GM21825 (cell line): ENCODE results near the gene NFASC.

Experiments used
- ATAC-seq: cut with Tn5 transposase; IDR thresholded peaks from one replicate; pipeline ENCODE4 v1.9.1; 2021; ENCODE audit warnings: mild to moderate bottlenecking, moderate library complexity; ENCODE audit not compliant: unreplicated experiment

NFASC gene

DNA sequence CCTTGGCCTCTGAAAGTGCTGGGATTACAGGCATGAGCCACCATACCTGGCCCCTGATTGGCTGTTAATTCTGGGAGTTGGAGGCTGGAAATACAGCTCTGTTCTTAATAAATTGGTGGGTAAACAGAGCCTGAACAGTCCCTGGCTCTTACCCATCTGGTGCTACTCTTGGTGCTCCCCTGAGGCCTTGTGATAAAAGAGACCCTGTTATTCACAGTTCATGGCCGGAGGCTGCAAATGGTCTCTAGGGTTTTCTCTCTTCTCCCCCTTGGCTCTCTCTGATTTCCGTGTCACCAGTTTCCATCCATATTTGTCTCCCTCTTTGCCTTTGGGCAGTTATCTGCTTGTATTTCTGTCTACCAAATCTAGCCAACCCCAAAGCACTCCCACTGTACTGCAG lies 17.2 kb downstream of the NFASC start:
- no peak for ATAC-seq

DNA sequence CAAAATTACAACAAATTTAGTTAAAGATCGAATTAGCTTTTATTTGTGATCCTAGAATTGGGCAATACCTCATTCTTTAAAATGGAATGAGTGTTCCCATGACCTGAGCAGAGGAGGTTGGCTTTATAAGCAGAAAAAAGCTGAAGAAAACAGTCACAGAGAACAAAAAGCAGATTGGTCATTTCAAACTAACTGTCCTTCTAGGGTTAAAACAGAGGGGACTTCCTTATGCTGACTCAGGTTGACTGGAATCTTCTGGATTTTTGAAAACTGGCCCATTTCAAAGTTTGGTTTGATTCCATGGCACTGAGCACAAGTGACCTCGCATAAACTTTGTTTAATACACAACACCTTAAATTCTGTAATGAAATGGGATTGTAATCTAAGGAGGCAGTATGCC lies 17.6 kb downstream of the NFASC start:
- ATAC-seq: no peak

DNA sequence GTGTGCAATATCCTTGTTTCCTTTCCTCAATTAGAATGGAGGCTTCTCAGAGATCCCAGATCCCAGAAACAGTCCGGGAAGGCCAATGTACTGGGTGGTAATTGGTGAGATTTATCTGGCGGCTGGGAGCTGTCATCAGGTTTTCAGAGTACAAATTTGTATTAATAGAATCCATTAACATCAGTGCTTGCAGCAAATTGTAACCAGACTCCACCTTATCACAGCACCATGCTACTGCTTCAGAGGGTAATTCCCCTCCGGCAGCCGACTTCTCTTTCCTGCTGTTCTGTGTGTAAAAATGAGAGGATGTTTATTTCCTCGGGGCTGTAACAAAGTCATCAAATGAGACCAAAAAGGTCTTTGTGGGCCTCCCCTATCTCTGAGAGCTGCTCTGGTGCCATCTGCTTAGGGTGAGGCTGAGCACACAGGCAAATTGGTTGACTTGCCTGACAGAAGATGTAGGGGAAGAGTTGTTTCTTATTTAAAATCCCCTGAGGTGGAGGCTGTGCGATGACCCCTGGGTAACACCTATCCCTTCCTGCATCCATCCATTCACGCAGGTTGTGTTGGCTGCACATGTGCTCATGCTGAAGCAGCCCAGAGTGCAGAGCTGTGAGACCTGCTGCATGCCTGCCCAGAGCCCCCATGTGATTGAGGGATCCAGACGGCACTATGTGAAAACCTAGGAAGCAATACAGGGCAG lies 19.2 kb downstream of the NFASC start:
- ATAC-seq: no peak

DNA sequence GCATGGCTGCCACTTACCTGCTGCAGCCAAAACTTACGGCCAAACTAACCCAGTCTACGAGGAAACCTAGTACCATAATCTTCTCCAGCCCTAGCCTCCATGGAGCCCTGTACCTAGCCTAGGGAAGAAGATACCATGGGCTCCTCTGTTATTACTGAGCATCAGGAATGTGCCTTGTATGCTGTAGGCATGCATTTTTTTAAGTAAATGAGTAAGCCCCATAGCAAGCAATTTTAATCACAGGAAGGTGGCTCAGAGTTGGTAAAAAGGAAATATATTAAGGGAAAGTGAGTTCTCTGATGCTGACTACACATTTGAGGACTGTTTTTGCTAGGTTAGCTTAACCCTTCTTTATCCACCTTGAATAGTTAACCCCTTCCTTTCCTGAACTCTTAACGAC lies 21.2 kb downstream of the NFASC start:
- no peak for ATAC-seq

DNA sequence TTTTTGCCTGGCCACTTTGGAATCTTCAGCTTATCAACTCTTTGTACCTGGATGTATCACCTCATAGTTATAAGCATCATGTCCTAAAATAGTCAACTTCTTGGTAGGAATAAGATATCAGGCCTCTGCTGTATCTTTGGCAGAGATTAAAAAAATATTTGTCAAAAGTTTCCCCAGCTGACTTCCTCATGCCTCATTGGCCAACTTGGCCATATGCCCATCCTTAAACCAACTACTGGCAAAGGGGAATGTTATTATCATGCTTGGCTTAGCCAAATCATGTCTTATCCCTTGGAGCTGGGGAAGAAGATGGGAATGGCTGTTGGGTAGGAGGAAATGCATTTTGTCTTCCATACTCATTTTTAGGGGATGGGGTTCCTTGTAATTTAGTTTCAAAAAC lies 23.4 kb downstream of the NFASC start:
- ATAC-seq: no peak

DNA sequence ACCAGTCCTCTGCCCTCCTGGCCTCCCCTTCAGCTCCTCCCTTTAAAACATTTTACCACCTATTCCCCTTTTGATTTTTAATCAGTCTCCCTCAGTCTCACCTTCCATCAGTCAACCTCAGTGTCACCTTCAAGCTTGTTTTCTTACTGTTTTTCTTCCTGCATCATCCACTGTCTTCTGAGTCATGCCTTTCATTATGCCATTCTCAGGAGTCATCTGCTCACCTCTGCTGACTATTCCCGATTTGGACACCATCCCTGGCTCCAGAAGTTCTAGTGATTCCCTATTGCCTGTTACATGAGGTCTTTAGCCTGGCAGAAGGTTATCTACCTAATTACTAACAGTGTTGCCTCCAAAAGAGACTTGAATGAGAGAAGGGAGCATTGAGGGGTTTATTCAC lies 23.9 kb downstream of the NFASC start:
- no peak for ATAC-seq

DNA sequence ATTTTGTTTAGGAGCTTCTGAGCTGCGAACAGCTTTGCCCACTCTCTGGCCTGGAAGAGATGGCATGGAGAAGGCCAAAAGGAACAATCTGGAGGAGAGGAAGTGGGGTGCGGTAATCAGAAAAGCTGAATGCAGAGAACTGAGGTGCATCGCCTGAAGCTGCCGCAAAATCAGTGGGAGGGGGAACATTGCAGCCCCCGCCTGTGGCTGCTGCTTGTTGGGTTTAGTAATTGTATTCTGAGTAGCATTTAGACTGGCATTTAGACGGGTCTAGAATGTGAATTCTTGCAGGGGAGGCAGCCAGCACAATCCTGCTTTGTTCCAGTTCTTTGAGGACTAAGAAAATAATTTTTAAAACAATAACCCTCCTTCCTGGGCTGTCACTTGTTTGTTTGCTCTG lies 25.4 kb downstream of the NFASC start:
- no peak for ATAC-seq

DNA sequence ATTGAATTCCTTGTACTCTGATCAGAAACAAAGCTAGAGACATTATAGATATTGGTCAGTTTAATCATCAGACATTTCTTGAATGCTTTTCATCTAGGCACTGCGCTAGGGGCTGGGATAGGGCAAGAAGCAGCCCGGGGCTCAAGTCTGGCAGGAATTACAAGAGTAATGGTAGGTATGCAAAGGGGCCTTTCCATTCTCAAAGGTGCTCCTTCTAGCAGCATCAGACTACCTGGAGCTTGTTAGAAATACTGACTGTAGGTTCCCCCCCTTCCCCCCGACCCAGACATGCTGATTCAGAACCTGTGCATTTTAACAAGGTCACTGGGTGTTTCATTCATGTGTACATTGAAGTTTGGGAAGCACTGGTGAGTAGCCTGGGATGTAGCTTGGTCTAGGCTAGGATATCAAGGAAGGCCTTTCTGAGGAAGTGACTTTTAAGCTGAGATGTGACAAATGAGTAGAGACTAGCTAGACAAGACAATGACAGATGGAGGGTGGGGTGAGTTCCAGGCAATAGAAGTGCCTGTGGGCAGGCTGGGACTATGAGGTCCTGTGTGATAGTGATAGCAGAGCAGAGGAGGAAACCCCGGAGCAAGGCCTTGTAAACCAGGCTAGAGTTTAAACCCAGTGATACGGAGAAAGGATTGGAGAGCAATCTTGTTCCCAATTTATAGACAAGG lies 26.3 kb downstream of the NFASC start:
- no peak for ATAC-seq

DNA sequence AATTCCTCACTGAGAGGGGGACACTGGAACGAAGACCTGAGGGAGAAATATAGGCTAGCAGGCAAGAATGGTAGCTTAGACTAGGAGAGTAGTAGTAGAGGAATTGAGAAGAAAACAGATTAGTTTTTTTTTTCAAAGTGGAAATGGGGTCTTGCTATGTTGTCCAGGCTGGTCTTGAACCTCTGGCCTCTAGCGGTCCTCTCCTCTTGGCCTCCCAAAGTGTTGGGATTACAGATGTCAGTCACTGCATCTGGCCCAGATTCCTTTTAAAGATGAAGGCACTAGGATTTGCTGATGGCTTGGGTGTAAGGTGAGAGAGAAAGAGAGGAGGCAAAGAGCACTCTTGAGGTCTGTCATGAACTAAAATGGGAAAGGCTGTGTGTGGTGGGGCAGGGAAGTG lies 30.1 kb downstream of the NFASC start:
- ATAC-seq: no peak

DNA sequence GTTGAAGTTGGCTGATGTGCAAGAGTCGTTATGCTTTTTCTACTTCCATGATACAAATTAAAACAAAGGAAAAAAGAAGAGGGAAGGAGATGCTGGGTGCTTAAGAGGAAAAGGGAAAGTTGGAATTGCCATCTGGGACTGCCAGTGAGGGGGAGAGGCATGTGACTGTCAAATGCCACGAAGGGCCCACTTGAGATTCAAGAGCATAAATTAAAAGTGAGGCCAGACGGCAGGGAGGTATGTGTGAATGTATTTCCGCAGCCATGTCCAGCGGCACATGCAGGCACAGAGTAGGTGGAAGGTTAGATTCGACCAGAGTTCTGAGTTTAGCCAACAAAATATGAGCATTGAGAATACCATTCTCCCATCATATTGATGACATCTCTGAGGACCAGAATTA lies 32.0 kb downstream of the NFASC start:
- no peak for ATAC-seq

DNA sequence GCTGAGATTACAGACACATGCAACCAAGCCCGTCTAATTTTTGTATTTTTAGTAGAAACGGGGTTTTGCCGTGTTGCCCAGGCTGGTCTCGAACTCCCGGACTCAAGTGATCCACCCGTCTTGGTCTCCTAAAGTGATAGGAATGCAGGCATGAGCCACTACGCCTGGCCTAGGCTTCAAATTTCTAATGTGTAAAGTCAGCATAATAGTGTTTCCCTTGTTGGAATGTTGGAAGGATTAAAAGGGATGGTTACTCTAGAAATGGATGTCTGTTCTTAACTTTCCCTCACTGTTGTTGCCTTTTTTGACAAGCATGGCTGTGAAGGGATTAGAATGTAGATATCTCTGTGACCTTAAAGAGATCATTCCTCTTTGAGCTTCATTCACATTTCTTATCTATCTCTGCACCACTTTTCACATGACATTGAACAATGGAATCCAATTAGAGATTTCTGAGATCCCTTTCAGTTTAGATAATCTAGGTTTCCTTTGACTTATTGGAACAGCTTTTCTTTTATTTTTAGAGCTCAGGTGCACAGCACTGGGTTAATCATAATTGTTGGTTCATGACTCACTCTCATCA lies 33.7 kb downstream of the NFASC start:
- ATAC-seq: no peak

DNA sequence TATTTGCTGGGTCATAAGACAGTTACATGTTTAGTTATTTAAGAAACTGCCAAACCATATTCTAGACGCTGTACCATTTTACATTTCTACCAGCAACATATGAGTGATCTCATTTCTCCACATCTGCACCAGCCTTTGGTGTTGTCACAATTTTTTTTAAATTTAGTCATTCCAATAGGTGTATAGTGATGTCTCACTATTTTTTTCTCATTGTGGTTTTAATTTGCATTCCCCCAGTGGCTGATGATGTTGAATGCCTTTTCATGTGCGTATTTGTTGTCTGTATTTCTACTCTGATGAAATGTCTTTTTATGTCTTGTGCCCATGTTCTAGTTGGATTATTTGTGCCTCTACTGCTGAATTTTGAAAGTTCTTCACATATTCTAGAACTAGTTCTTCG lies 38.4 kb downstream of the NFASC start:
- no peak for ATAC-seq

DNA sequence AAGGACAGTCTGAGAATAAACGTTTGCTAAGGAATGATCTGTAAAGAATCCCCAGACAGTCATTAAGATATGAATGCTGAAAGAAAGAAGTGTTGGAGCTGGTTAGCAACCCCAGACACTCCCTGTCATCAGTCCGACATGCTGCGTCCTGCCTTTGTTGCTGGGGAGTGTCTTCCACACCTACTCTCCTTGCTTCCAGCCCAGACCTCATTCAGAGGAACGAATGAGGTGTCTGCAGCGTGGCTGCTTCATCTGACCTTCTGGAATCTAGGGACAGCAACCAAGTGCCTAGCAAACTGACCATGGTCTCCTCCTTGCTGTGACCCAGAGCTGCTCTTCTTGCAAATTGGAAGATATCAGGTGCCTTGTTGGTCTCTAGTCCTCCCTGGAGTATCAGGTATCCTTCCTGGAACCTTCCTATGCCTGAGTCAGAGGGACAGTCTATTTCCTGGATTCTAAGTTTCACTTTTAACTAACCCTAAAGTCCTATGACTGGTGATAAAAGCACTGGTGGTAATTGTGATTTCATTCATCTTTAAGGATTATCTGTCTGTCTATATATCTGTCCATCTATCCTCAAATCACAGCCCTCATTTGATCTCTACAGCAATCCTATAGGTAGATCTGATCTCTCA lies 45.3 kb downstream of the NFASC start:
- ATAC-seq: no peak

DNA sequence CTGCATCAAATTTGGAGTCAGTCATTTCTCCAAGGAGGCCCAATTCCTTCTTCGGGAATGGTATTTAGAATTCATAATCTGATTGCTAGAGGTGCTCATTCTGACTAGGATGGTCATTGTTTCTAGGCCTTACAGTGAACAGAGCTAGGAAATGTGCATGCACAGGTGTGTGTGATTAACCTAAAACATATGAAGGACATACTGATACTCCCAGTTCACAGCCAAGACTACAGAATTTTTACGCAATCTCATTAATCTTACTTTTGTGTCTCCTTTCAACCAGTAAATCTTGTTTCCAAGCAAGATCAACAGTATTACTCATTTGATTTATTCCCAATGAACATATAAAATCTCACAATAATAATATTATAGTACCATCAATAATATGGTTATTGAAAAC lies 47.1 kb downstream of the NFASC start:
- no peak for ATAC-seq

DNA sequence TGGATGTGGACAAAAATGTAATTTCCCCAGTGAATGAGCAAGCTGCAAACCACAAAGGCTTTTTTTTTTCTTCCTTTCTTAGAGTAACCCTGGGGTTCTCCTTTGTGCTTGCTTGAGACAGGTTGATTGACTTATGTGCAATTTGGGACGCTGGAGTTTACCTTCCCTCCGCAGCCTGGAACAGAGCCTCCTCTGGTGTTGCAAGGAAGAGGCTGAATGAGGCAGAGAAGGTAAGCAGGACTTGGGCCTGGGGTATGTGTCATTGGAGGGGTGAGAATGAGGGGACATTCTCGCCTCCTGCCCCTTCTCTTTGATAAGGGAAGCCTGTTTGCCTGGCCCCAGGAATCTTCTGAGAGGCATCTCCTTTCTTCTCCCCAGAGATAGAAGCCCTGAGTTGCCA lies 49.8 kb downstream of the NFASC start:
- no peak for ATAC-seq

DNA sequence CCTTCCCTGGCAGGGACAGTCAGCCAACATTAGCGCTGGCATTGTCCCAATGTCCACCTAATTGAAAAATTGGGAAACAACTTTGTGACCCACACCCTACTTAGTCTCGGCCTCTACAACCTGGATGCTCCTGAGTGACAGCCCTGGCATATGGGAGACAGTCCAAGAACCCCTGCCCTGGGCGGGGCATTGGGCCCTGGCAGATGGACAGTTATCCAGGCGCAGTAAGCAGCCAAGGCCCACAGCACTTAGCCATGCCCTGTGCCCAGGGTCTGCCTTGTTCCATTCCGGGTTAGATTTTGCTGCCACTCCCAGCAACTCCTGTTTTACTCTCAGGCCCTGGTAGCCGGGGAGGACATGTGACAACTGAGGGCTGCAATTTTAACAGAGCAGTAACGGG lies 50.3 kb downstream of the NFASC start:
- ATAC-seq: no peak

DNA sequence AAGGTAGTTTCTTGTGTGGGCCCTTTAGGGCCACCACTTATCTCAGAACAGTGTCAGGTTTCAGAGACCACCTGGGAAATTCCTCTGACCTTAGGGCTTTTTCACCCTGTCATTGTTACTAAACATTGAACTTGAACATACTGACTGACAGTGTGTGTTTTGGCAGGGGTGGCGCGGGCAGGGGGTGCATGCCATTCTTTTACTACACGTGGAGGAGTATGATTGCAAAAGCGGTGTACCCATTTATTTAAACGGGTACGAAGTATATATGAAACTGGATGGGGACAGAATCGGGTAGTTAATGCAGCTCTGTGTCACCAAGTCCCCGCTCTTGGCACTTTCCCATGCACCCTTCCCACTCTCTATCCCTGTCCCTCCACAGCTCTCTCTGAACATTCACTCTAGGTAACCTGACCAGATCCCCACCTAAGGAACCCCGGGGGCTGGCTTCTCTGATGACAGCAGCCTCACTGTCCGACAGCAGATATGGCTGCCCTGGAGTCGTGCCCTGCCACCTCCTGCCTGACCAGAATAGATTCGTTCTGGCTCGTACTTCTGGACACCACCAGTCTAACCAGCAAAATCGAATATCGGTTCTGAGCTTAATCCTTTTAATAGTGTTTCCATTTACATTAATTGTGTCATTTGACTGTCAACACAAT lies 51.3 kb downstream of the NFASC start:
- no peak for ATAC-seq

DNA sequence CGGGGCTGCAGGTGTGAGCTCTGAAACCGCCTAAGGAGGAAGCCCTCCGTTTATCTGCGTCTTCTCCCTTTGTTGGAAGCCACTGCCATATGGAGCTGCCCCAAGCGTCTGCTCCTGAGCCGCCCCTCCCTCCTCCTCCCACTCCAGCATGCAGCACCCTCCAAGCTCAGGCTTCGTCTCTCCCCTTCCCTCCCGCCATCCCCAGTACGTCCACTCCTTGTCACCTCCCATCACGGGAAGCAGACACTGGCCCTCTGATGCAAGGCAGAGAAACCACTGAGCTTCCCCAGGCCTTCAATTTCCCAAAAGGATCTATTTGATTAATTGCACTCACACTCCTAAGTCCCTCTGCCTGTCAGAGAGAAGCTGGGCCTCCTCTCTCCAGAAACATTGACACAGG lies 52.5 kb downstream of the NFASC start:
- ATAC-seq: no peak

DNA sequence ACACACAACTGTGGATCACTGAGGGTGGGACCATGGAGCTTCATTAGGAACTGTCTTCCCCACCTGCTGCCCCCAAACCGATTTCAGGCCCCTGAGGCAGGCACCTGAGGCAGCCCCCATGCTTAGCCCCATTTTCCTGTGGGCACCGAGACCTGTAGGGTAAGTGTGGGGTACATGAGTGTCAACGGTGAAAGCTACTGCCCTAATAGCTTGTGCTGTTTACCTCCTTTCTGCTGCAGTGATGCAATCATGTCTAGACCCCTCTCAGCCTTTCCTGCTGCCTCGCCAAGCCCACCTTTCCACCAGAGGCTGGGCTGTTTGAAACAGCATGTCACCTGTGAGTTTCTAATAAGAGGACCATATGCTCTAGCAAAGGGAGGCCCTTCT lies 53.0 kb downstream of the NFASC start:
- ATAC-seq: no peak

DNA sequence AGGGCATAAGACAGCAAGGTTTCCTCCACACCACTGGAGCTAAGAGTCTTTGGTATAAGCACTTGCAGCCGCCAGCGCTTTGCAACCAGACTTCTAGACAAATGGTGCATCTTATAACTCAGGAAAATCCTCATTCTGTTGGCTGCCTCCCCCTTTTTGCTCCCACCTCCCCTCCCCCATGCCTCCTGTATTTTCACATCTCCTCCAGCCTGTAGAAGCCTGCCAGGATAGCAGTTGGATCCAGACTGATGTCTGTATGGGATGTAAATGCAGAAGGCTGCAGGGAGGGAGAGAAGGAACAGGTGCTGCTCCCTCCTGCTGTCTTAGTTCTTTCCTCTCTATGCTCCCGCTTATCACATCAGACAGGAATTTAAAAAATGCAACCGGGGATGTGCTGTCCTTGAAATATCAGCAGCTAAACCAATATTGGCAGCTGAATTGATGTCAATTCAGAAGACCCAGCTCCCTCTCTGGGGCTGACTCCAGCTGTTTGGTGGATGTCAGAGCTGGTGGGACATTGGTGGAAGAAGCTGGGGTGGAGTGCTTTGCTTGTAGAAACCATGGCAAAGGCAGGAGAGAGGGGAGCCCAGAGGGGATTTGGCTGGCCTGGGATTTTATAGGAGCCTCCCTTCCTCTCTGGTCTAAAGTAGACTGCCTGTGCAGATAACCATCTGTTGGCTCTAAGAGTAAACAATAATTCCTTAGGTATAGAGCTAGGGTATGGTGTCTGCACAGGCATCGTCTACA lies 53.5 kb downstream of the NFASC start:
- ATAC-seq: no peak

DNA sequence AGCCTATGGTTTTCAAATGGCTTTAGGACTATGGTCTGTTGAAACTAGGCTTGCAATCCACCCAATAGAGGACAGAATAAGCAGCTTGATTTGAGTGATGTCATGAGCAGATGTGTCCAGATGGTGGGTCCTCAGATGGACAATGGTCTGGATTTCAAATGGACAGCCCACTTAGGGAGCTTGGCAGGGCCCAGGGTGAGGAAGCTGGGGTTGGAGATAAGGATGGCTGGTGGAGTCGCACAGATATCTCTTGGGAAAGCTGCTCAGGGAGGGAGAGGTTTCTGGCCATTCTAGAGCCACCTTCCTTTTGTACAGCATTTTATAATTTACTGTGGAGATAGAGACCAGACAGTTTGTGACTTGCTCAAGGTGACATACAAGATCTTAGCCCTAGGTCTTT lies 55.0 kb downstream of the NFASC start:
- ATAC-seq: no peak
